IPS-15b (cell line): ENCODE data around the gene KSR1.

Experiments used
- H3K27me3 ChIP-seq: one replicate; pipeline ENCODE4 v1.6.1; 2013; ENCODE audit warnings: low read length; ENCODE audit not compliant: control insufficient read depth, insufficient read depth
- H3K36me3 ChIP-seq: one replicate; pipeline ENCODE4 v1.6.1; 2013; ENCODE audit warnings: low read length; ENCODE audit not compliant: control insufficient read depth, insufficient read depth
- H3K4me1 ChIP-seq: one replicate; pipeline ENCODE4 v1.6.1; 2013; ENCODE audit warnings: mild to moderate bottlenecking, low read length; ENCODE audit not compliant: control insufficient read depth, insufficient read depth
- H3K4me3 ChIP-seq: one replicate; pipeline ENCODE4 v1.5.1; 2013; ENCODE audit warnings: low read depth, low read length
- H3K9ac ChIP-seq: one replicate; pipeline ENCODE4 v1.6.1; 2013; ENCODE audit warnings: low read depth, mild to moderate bottlenecking, low read length
- H3K9me3 ChIP-seq: one replicate; pipeline ENCODE4 v1.6.1; 2013; ENCODE audit warnings: mild to moderate bottlenecking, low read length; ENCODE audit not compliant: control insufficient read depth, insufficient read depth

The KSR1 gene

DNA sequence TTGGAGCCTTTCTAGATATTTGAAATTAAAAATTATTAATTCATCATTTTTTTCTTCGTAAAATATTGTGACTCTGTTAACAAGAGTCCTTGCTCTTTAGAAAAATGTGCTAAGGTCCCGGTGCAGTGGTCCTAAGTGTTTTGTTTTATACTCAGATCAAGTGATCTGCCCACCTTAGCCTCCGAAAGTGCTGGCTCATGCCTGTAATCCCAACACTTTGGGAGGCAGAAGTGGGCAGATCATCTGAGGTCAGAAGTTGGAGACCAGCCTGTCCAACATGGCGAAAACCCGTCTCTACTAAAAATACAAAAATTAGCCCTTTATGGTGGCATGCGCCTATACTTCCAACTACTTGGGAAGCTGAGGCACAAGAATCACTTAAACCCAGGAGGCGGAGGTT lies 92.1 kb downstream of the KSR1 start:
- Histone ChIP-seq H3K36me3 (no peaks in the 10 kb centered on the region), H3K9me3 (no peaks in the 10 kb centered on the region), H3K9ac (no peak overlapping the region), H3K4me1 (no peaks in the 10 kb centered on the region), H3K4me3 (no peak overlapping the region), H3K27me3 (no peaks in the 10 kb centered on the region)

DNA sequence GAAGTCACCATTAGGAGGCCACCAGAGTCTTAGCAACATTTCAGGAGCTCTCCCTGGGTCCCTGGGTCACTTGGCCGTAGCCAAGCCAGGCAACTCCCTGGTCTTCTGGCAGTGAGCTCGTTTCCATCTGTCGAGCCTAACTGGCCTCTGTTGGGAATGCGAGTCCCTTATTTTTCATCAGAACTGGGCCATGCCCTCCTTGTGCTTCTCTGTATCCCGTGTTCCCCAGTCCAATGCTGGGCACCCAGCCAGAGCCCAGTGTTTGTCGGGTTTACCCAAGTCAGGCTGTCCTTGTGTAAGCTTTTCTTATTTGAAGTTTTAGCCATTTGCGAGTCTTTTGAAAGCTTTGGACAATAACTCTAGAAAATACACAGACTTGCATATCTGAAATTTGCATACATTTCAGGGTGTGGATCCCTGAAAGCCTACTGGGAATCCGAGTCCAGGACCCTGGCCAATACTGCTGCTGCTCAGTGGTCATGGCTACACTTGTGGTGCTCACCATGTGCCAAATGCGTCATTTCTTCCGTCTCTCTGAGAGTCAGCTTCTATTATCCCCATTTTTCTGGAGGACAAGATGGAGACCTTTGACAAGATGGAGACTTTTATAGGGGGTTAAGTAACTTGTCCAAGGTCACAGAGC lies 93.1 kb downstream of the KSR1 start:
- H3K9me3 ChIP-seq = no peaks in the 10 kb centered on the region
- peaks cover 7% of the 10 kb centered on the region for H3K36me3 ChIP-seq
- H3K4me3 ChIP-seq = no peak overlapping the region
- no peak overlapping the region for H3K9ac ChIP-seq
- H3K4me1 ChIP-seq = no peaks in the 10 kb centered on the region
- H3K27me3 ChIP-seq = no peaks in the 10 kb centered on the region

DNA sequence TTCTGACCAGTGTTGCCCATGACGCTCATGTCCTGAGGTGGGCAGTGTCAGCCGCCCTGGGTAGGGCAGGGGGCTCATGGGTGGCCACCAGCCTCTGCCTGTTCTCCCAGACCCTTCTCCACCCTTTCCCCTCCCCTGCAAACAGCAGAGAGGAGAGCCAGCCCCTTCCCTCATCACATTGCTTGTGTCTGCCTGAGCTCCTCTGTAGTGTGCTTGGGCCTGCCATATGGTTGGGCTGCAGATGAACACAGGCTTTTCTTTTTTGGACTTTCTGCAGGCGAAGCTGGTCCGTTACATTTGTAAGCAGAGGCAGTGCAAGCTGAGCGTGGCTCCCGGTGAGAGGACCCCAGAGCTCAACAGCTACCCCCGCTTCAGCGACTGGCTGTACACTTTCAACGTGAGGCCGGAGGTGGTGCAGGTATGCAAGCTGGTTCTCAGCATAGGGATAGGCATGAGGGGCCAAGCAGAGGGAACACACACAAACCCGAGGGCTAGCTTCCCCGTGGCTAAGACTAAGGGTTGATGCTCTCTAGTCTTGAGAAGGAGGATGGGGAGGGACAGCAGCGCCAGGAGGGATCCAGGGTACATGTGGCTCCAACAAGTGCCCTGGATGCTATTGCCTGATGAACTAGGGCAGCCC lies 94.2 kb downstream of the KSR1 start:
- no peak overlapping the region for H3K9ac ChIP-seq
- H3K27me3 ChIP-seq = no peaks in the 10 kb centered on the region
- peaks cover 7% of the 10 kb centered on the region for H3K36me3 ChIP-seq
- H3K4me3 ChIP-seq = no peak overlapping the region
- no peaks in the 10 kb centered on the region for H3K9me3 ChIP-seq
- H3K4me1 ChIP-seq = no peaks in the 10 kb centered on the region

DNA sequence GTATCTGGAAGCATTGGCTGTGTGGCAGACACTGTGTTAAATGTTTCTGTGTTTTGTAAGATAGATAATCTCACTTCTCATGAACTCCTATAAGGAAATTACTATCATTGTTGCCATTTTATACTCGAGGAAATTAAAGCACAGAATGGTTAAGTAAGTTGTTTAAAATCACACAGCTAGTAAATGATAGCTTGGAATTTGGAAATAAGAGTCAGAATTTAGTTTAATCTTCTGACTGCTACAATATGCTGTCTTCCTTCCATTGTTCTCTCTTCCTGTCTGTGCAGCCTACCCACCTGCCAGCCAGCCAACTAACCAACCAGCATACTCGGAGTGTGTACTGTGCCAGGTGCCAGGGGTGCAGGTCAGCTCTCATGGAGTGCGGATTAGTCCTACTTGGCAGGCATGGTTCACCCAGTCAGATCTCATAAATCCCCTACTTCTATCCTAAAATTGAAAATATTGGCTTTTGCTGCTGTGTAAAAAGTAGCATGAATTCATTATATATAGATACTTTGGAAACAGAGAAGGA lies 94.8 kb downstream of the KSR1 start:
- no peaks in the 10 kb centered on the region for H3K4me1 ChIP-seq
- H3K27me3 ChIP-seq = no peaks in the 10 kb centered on the region
- no peak overlapping the region for H3K9ac ChIP-seq
- H3K36me3 ChIP-seq = peaks cover 7% of the 10 kb centered on the region
- H3K9me3 ChIP-seq = no peaks in the 10 kb centered on the region
- no peak overlapping the region for H3K4me3 ChIP-seq

- Histone ChIP-seq H3K9me3 (no peaks in the 10 kb centered on the region), H3K9ac (no peak overlapping the region), H3K4me1 (no peaks in the 10 kb centered on the region), H3K36me3 (peaks cover 7% of the 10 kb centered on the region), H3K27me3 (no peaks in the 10 kb centered on the region), H3K4me3 (no peak overlapping the region)
These were observed 95.5 kb downstream of the KSR1 start for GRCh38 chr17:27551701-27552248.

- Histone ChIP-seq H3K36me3 (peaks cover 7% of the 10 kb centered on the region), H3K4me1 (no peaks in the 10 kb centered on the region), H3K9me3 (no peaks in the 10 kb centered on the region), H3K4me3 (no peak overlapping the region), H3K9ac (no peak overlapping the region), H3K27me3 (no peaks in the 10 kb centered on the region)
These were observed 96.1 kb downstream of the KSR1 start for GRCh38 chr17:27552276-27552732.

DNA sequence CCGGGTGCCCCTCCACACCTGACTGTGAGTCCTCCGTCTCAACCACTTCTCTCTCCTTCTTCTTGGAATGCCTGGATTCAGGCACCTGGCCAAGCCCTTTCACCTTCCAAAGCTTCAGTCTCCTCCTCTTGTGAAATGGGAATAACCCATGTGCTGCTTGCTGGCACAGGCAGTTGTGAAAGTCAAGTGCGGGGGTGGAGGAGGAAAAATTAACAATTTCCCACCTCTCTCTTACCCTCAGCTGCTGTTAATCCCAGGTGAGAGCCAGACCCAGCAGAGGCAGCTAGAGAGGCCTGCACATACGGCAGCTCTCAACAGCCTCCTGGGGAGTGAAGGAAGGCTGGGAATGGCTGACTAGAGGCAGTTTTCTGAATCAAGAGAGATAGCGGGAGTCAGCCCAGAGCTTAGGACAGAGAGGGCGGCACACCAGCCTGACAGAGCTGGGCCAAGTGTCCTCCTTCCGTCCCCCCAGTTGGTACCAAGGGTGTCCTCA lies 96.8 kb downstream of the KSR1 start:
- Histone ChIP-seq H3K4me1 (no peaks in the 10 kb centered on the region), H3K9ac (no peak overlapping the region), H3K9me3 (no peaks in the 10 kb centered on the region), H3K36me3 (peaks cover 7% of the 10 kb centered on the region), H3K27me3 (no peaks in the 10 kb centered on the region), H3K4me3 (no peak overlapping the region)

DNA sequence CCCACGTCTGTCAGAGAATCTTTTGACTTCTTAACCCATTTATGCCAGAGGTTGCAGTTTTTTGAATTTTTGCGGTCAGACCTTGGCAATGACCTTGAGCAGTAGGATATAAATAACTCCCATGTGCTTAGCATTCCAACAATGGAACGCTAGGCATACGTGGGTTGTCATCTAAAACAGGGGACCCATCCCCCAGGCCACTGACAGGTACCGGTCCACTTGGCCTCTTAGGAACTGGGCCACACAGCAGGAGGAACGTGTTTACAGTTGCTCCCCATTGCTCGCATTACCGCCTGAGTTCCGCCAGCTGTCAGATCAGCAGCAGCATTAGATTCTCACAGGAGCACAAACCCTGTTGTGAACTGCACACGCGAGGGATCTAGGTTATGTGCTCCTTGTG lies 97.9 kb downstream of the KSR1 start:
- Histone ChIP-seq H3K4me3 (no peak overlapping the region), H3K4me1 (no peaks in the 10 kb centered on the region), H3K27me3 (no peaks in the 10 kb centered on the region), H3K9me3 (no peaks in the 10 kb centered on the region), H3K36me3 (peaks cover 7% of the 10 kb centered on the region), H3K9ac (no peak overlapping the region)

GRCh38 chr17:27554911-27555310 lies 98.7 kb downstream of the KSR1 start:
- Histone ChIP-seq H3K9ac (no peak overlapping the region), H3K36me3 (peaks cover 7% of the 10 kb centered on the region), H3K4me3 (no peak overlapping the region), H3K27me3 (no peaks in the 10 kb centered on the region), H3K4me1 (no peaks in the 10 kb centered on the region), H3K9me3 (no peaks in the 10 kb centered on the region)

DNA sequence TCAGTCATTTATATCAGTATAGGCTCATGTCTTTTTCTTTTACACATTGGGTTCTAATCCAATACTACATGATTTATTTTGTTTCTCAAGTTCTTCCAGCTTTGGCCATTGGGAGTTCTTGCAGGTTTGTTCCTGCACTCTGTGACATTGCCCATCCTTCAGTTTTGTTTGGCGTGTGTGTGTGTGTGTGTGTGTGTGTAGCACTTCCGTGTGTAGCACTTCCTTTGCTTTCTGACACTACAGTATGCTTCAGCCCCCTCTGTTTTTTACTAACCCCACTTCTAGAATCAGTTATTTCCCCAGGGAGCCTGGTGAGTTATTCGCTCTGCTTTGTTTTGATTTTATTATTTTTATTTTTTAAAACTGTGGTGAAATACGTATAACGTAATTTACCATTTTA lies 99.1 kb downstream of the KSR1 start:
- H3K9me3 ChIP-seq = no peaks in the 10 kb centered on the region
- no peaks in the 10 kb centered on the region for H3K27me3 ChIP-seq
- no peaks in the 10 kb centered on the region for H3K4me1 ChIP-seq
- no peak overlapping the region for H3K4me3 ChIP-seq
- no peak overlapping the region for H3K9ac ChIP-seq
- H3K36me3 ChIP-seq = peaks cover 7% of the 10 kb centered on the region

DNA sequence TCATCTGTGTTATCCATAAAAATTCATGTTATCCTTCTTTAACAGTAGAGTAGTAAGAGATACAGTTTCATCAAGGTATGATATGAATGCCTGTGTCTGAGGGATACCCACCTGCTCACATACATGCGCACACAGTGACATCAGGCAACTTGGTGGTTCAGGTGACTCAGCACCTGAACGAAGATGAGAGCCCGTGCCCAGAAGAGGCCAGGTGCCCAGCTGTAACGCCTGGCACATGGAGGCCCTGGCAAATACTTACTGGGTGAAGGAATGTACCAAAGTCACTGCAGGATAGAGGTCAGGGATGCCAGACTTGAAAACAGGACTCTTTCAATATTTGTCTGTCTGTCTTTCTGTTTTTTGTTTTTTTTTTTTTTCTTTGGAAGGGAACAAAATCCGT lies 102.1 kb downstream of the KSR1 start:
- no peak overlapping the region for H3K4me3 ChIP-seq

More for the DNA sequence above, 102.1 kb downstream of the KSR1 start:
- Histone ChIP-seq H3K9ac (no peak overlapping the region), H3K9me3 (no peaks in the 10 kb centered on the region), H3K4me1 (no peaks in the 10 kb centered on the region), H3K36me3 (peaks cover 7% of the 10 kb centered on the region), H3K27me3 (no peaks in the 10 kb centered on the region)
